Femur (tissue), 1 donor: ENCODE measurements around the gene PLD4.
"Not testable (repeated sequence)": the region's sequence is repeated elsewhere in the genome, so short reads cannot be mapped to it uniquely, and the experiment has no call there.

ENCODE experiments used
- DNase-seq: peaks from one replicate; pipeline ENCODE4 v3.0.0-alpha.2; 2017

PLD4 gene, protein sequence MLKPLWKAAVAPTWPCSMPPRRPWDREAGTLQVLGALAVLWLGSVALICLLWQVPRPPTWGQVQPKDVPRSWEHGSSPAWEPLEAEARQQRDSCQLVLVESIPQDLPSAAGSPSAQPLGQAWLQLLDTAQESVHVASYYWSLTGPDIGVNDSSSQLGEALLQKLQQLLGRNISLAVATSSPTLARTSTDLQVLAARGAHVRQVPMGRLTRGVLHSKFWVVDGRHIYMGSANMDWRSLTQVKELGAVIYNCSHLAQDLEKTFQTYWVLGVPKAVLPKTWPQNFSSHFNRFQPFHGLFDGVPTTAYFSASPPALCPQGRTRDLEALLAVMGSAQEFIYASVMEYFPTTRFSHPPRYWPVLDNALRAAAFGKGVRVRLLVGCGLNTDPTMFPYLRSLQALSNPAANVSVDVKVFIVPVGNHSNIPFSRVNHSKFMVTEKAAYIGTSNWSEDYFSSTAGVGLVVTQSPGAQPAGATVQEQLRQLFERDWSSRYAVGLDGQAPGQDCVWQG

DNA sequence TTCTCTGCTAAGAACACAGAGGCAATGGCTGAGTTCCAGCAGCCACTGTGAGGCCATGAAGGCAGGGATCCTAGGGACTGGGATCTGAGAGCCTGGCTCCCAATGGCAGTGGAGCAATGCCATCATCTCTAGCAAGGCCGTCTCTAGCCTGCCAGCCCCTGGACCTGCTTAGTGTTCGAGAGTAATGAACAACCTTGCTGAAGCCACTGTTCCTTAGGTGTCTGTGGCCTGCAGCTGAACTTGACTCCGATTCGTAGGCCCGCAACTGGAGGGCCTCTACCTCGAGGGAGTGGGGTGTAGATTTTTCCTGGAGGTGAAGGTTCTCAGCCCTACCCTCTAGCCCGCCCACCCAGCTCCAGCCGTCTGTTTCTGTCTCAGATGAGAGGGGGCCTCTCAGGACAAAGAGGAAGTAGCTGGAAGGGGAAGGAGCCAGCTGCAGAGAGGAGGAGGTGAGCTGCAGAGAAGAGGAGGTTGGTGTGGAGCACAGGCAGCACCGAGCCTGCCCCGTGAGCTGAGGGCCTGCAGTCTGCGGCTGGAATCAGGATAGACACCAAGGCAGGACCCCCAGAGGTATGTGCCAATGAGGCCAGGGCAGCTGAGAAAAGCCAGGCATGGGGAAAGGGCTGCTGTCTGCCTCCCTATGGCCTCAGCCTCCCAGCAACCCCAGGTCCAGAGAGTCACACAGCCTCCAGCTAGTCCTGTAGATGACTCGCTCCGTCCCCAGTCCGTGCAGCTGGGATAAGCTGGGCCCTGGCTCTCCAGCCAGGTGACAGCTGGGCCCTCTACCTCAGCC is at the start of gene PLD4:
Gene PLD4 (plus strand): TSS at position 459 of the 793 bp plus-strand sequence. CDS start 2,262 bp downstream, outside the sequence.
- no peak for DNase-seq

DNA sequence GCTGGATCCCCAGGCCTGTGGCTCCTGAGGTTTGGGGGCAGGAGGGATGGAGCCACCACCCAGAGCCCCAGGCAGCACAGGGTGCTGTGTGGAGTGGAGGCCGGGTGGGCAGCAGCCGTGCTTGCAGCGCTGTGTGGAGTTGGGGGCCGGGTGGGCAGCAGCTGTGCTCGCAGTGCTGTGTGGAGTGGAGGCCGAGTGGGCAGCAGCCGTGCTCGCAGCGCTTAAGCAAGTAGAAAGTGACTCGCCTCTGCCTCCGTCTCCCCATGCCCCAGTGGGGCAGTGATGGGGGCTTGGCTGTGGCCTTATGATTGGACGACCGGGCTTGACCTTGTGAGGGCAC is 49.3 kb upstream of the PLD4 start:
- no peak for DNase-seq

DNA sequence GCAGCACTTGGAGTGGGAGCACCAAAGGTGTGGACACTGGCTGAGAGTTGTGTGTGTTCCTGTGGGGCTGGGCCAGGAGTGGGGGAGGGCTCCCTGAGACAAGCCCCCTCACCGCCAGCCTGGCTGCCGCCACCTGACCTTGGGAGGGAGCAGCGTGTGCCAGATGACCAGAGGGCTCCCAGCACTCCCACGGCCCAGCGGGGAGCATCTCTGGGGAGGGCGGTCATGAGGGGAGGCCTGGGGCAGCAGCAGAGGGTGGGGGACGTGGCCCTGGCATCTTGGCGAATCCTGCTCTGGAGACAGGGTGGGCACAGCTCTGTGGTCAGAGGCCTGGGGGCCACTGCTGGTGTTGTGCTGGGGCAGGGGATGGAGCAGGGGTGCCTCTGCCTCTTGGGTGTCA is 48.9 kb upstream of the PLD4 start:
- DNase-seq = peak; percentile 18

DNA sequence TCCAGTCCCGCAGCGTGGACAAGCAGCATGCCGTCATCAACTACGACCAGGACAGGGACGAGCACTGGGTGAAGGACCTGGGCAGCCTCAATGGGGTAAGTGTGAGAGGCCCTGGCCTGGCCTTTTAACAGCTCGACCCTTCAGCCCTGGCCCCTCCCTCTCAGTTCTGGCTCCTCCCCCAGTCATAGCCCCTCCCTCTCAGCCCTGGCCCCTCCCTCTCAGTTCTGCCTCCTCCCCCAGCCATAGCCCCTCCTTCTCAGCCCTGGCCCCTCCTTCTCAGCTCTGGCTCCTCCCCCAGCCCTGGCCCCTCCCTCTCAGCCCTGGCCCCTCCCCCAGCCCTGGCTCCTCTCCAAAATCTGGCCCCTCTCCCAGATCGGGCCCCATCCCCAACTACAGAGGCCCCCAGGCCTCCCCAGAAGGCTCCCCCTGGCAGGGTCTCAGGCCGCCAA is 48.4 kb upstream of the PLD4 start:
- DNase-seq = peak; percentile 46

DNA sequence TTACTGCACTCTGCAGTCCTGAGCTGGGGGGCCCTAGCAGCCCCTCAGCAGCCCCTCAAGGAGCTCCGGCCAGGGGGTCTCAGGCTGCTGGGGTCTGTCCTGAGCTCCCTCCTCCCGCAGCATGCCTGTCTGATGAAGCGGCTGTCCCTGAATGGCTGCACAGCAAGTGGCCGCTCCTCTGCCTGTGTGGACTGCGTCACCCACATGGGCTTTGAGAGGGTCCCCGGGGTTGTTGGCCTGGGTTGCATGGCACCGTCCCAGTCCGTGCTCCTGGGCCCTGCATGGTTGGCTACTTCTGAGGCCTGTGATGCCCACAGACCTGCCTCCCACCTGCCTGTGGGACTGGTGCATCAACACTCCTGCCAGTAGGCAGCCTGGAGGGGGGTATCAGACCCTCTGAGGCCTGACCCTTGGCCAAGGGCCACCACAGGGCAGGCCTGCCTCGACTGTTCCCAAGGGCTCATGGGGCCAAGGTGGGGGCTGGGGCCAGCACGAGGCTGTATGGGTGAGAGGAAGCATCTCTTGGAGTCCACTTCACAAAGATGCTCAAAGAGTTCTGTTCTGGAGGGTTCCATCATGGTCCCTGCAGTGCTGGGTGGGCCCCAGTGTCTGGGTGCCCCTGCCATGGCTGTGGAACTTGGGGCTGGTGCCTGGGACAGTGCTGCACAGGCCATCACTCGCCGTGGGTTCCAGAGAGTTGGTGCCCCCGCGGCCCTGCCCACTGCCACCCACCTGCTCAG is 47.4 kb upstream of the PLD4 start:
- DNase-seq = no peak

DNA sequence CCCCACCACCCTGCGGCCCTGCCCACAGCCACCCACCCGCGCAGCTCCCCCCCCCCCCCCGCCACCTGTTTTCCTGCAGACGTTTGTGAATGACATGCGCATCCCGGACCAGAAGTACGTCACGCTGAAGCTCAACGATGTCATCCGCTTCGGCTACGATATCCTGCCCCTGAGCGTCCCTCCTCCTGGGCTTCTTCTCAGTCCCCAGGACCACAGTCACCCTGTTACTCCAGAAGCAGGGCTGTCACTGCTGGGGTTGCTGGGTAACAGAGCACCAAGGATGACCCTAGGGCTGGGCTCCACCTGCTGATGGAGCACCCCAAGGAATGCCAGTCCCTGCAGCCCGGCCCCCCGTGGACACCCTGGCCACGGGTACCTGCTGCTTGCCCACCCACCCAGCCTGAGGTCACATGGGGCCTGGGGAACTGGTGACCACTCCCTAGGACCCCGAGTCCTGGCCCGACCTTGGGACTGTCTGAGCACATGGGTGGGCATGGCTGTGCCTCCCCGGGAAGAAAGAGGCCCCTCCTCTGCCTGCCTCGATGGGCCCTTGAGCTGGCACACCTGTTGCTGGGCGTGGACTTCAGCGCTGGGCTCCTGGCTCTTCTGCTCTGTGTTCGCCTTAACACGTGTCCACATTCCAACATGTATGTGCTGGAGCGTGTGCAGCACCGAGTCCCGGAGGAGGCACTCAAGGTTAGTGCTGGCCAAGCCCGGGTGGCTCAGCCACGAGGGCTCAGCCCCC is 46.7 kb upstream of the PLD4 start:
- no peak for DNase-seq

DNA sequence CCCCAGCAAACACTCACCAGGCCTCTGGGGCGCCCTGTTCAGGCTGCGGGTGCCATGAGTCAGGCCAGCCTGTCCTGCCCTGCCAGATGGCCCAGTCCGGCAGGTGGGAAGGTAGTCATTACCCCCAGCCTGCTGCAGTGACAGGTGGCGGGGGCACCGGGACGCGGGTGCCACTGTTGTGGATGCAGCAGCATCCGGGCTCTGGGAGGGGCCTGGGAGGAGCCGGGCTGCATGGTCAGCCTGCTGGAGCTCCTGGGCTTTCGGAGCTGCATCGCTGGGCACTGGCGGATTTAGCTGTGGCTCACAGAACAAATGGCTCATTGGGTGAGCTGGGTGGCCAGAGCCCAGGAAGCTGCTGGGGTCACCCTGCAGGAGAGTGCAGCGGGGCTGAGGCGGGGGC is 46.1 kb upstream of the PLD4 start:
- no peak for DNase-seq

DNA sequence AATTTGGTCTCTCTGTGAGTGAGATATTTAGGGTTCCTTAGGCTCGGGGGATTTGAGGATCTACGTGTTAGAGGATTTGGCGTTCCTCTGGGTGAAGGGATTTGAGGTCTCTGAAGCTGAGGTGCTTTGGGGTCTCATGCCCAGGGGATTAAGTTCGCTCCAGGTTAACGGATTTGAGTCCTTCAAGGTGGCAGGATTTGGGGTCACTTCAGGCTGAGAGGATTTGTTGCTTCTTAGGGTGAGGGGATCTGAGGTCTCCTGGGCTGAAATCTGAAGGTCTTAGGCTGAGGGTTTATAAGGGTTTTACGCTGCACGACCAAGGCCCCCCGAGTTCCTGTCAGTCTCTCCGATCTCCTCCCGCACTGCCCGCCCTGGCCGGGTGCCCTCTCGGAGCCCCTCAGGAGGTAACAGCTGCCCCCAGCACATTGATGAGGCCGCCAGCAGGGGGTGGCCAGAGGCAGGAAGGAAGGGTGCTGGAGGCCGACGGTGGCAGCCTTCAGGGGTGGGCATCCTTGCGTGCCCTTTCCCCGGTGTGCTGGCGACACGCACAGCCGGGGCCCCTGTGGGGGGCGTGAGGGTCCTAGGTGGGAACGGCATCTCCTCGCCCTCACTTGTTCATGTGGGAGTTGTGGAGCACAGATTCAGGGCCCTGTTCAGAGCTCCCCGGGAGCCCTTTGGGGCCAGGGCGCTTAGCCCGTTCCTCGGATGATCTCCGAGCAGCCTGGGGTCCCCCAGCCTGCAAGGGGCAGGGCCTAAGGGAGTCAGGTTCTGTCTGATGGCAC is 45.3 kb upstream of the PLD4 start:
- no peak for DNase-seq

DNA sequence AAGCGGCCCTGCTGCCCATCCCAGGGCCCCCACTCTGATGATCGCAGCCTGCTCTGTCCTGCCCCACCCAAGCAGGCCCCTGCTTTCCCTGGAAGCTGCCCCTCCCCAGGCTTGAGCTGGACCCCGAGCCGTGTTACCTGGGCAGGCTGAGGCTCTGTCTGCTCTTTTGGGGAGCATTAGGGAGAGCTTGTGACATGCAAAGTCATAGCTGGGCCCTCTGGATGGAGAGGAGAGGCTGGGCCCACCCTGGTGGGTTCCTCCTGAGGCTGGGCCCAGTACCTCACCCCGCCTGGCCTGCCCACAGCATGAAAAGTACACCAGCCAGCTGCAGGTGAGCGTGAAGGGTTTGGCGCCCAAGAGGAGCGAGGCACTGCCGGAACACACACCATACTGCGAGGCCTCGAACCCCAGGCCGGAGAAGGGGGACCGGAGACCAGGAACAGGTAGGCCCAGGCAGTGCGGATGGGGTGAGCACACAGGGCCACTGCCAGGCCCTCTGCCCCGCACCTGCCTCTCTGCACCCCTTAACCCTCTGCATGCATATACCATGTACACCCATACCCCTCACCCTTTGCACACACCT is 44.6 kb upstream of the PLD4 start:
- DNase-seq = no peak

DNA sequence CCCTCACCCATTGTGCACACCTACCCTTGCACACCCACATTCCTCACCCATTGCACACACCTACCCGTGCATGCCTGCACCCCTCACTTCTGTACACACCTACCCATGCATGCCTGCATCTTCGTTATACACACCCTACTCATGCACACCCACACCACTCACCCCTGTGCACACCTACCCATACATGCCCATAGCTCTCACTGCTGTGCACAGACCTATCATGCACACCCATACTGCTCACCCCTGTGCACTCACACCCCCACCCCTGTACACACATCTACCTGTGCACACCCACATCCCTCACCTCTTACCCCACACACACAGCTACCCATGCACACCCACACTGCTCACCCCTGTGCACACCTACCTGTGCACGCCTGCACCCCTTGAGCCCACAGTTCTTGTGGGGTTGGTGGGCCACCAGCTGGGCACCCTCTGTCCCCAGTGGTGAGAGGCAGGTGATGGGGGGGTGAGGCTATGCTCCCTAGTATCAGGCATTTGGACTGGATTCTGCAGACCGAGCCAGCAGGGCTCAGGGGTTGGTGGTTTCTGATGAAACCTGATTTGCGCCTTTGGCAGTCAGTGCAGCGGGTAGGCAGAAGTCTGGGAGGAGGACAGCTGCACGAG is 44.0 kb upstream of the PLD4 start:
- peak; percentile 21 for DNase-seq

DNA sequence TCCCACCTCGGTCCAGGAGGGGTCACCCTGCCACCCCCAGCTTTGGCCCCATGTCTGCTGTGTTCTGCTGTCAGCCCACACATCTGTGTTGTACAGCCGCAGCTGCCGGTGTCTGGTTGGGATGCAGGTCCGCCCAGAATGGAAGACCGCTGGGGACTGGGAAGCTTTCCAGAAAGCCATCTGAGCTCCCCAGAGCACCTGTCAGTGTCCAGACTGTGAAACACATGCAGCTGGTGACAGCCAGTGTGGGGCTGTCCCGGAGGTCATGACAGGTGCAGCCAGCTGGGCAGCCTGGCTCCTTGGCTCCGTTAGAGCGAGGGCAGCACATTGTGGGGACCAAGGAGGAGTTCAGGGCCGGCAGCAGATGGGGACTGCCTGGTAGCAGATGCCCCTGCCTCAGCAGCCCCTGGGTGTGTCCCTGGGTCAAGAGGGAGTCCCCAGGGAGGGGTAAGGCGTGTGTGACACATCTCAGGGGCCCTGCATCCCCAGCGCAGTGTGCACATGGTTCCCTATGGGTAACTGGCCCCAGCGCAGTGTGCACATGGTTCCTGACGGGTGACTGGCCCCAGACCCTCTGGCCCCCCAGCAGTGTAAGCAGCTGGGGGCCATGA is 43.2 kb upstream of the PLD4 start:
- DNase-seq = peak; percentile 88

DNA sequence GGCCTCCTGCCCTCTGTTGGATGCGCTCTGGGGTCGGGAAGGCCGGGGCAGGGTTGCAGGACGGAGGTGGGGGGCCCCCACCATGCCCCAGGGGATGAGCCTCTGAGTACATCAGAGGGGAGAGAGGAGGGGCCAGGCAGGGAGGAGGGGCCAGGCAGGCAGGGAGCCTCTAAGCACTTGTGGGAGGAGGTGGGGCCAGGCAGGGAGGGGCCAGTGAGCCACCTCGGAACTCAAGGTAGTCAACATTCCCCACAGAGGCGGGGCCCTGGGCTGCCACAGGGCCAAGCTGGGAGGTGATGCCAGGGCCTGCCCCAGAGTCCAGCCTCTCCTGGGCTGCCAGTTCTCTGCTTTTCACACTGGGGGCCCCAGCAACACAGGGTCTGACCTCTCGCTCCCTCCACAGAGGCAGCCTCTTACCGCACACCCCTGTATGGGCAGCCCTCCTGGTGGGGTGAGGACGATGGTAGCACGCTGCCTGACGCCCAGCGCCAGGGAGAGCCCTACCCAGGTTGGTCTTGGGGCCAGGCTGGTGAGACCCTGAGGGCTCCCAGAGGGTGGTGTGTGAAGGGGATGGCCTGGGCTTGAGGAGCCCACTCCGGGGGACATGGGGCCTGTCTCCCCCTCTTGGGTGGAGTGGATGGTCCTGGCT is 42.2 kb upstream of the PLD4 start:
- DNase-seq = peak; percentile 22

DNA sequence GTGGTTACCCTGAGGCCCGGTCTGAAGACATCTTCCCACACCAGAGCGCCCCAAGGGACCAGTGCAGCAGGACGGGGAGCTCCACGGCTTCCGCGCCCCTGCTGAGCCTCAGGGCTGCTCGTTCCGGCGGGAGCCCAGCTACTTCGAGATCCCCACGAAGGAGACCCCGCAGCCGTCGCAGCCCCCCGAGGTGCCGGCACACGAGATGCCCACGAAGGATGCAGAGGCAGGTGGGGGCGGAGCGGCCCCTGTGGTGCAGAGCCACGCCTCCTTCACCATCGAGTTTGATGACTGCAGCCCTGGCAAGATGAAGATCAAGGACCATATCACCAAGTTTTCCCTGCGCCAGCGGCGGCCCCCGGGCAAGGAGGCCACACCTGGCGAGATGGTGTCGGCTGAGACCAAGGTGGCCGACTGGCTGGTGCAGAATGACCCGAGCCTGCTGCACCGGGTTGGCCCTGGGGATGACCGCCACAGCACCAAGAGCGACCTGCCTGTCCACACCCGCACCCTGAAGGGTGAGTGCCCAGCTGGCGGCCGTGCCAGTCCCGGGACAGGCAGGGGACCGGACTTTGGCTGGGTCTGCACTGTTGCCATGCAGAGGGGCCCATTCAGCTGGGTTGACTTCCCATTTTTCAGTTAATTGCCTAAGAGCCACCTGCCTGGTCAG is 41.6 kb upstream of the PLD4 start:
- DNase-seq = no peak

DNA sequence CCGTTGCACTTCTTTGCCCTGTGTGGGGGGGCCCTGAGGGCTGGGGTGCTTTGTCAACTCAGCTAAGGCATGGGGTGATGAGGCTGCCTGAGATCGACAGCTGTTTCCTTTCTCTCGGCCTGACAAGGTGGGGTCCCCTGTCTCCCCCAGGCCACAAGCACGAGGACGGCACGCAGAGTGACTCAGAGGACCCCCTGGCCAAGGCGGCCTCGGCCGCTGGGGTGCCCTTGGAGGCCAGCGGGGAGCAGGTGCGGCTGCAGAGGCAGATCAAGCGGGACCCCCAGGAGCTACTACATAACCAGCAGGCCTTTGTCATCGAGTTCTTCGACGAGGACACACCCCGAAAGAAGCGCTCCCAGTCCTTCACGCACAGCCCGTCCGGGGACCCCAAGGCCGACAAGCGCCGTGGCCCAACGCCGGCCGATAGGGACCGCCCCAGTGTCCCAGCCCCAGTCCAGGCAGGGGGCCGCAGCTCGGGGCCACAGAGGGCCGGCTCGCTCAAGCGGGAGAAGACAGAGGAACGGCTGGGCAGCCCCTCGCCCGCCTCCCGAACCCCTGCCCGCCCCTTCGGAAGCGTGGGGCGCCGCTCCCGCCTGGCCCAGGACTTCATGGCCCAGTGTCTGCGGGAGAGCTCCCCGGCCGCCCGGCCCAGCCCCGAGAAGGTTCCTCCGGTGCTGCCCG is 40.9 kb upstream of the PLD4 start:
- DNase-seq = no peak

DNA sequence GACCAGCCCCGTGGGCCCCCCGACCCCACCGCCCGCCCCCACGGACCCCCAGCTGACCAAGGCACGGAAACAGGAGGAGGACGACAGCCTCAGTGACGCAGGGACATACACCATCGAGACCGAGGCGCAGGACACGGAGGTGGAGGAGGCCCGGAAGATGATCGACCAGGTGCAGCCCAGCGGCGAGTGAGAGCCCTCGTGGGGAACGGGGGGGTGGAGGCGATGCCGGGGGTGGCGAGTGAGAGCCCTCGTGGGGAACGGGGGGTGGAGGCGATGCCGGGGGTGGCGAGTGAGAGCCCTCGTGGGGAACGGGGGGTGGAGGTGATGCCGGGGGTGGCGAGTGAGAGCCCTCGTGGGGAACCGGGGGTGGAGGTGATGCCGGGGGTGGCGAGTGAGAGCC is 40.3 kb upstream of the PLD4 start:
- not testable (repeated sequence) for DNase-seq

DNA sequence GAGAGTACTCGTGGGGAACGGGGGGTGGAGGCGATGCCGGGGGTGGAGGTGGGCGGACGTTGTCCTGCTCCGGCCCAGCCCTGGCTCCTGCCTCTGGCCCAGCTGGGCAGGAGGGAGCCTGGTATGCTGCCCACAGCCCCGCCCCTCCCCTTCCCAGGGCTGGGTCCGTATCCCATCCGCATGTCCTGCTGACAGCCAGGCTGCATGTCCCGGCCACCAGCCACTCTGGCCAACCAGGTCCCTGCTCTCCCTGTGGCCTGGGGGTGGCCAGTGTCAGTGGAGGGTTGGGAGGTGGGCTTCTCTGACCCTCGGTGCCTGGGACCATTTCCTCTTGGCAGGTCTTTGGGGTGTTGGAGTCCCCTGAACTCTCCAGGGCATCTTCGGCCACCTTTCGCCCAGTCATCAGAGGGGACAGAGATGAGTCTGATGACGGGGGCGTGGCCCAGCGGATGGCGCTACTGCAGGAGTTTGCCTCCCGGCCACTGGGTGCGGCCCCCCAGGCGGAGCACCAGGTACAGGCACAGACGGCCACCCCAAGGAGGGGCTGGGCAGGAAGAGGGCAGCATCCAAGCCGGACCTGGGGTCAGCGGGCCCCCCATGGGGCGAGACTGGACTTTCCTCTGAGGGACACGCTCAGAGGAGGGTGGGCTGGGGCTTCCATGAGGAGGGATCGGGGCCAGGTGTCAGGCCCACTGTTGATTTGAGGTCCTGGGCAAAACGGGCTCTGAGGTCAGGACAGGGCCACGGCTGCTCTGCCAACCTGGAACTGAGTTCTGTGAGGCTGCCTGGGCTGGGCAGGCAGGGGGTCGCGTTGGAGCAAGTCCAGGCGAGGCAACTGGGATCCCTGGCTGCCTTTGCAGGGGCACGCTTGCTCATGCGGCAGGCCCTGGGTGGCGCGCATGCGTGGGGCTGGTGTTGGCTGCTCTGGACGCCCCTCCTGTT is 39.4 kb upstream of the PLD4 start:
- peak; percentile 24 for DNase-seq

DNA sequence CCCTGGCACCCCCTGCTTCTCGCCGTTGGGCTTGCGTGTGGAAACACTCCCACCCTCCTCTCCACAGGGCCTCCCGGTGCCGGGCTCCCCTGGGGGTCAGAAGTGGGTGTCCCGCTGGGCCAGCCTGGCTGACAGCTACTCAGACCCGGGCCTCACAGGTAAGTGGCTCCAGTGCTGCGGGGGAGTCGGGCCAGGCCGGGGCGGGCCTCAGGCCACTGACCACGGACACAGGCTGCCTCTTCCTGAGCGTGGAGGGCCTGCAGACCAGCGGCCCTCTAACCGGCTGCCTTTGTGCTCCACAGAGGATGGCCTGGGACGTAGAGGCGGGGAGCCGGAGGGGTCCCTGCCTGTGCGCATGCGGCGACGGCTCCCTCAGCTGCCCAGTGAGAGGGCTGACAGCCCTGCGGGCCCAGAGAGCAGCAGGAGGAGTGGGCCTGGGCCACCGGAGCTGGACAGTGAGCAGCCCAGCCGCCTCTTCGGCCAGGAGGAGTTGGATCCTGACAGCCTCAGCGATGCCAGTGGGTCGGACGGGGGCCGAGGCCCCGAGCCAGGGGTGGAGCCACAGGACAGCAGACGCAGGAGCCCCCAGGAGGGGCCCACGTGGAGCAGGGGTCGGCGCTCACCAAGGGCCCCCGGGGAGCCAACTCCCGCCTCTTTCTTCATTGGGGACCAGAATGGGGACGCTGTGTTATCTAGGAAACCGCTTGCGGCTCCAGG is 38.5 kb upstream of the PLD4 start:
- DNase-seq = no peak
